Heart right ventricle (tissue), 16 donors: ENCODE measurements around the gene CDC5L. TPM values are rescaled to one million over a fixed set of nuclear protein-coding genes. Genes with fewer than 3 reads are reported as not detected.
"Not testable (repeated sequence)": the region's sequence is repeated elsewhere in the genome, so short reads cannot be mapped to it uniquely, and the experiment has no call there.

ENCODE experiments used
- ATAC-seq, 8 donors: fragments of 200-7000 bp; cut with Tn5 transposase; one replicate each; pipeline ENCODE4 v1.9.1; 2020; ENCODE audit warnings: mild to moderate bottlenecking in 8 of 8, moderate library complexity in 8 of 8, moderate number of reproducible peaks in 1 of 8
- DNase-seq, 2 donors: peaks; one replicate each; pipeline ENCODE4 v3.0.0-alpha.2; 2020
- H3K27ac ChIP-seq, 10 donors: fragments of 200-600 bp; sonication (generic) in 2 of 10; one replicate each; pipeline versions ENCODE4 v1.5.0 to v1.8.0; 2020 to 2022; ENCODE audit warnings: mild to moderate bottlenecking in 3 of 10
- H3K27me3 ChIP-seq, 7 donors: fragments of 200-600 bp; one replicate each; pipeline ENCODE4 v1.8.0; 2021 to 2022; ENCODE audit warnings: mild to moderate bottlenecking in 2 of 7
- H3K36me3 ChIP-seq, 9 donors: fragments of 200-600 bp; sonication (generic) in 1 of 9; one replicate each; pipeline versions ENCODE4 v1.5.0 to v1.8.0; 2020 to 2022; ENCODE audit warnings: mild to moderate bottlenecking in 2 of 9
- H3K4me1 ChIP-seq, 9 donors: fragments of 200-600 bp; sonication (generic) in 1 of 9; one replicate each; pipeline versions ENCODE4 v1.5.0 to v1.8.0; 2020 to 2022; ENCODE audit warnings: mild to moderate bottlenecking in 4 of 9
- H3K4me3 ChIP-seq, 10 donors: fragments of 200-600 bp; sonication (generic) in 2 of 10; one replicate each; pipeline versions ENCODE4 v1.5.0 to v1.8.0; 2020 to 2022; ENCODE audit warnings: mild to moderate bottlenecking in 7 of 10, moderate library complexity in 2 of 10
- H3K9me3 ChIP-seq, 11 donors: fragments of 200-600 bp in 10 of 11; sonication (generic) in 2 of 11; one replicate each; pipeline versions ENCODE4 v1.5.0 to v1.8.0; 2013 to 2022; ENCODE audit warnings: mild to moderate bottlenecking in 2 of 11, control low read depth in 1 of 11, moderate library complexity in 1 of 11
- WGBS, 2 donors: extraction: QIAGEN DNeasy Blood & Tissue Kit; methylation state at CpG; one replicate each; pipeline ENCODE4 v1.1.7; 2013; ENCODE audit warnings: inconsistent platforms in 1 of 2; 5-methylcytosine and 5-hydroxymethylcytosine counted together
- intact Hi-C, 10 donors: fragments of 100-400 bp; cut with DNase I; formaldehyde crosslinking; loops; one replicate each; pipeline versions ENCODE4 v1.11.1 to v1.14.2; 2022
- polyA plus RNA-seq, 2 donors: library from polyadenylated mRNA; stranded (reverse); fragments of 200-250 nt; gene quantifications; one replicate each; pipeline ENCODE4 v1.2.3, GENCODE V29; 2013
- total RNA-seq, 10 donors: library from RNA; stranded (reverse); fragmentation: NEBNext Ultra II Directional in 3 of 10; extraction: Animal tissue kit (Norgen Biotek cat#: 25700) in 3 of 10; gene quantifications; one replicate each; pipeline versions ENCODE4 v1.2.1 to v1.2.4, GENCODE V29; 2021 to 2023
- TF ChIP-seq, protein P1 (sequence below), 9 donors: fragments of 200-600 bp; sonication (generic) in 2 of 9; IDR thresholded peaks; one replicate each; pipeline versions ENCODE4 v1.5.0 to v1.8.0; 2021 to 2022; ENCODE audit warnings: antibody characterized with exemption in 9 of 9, mild to moderate bottlenecking in 5 of 9, moderate library complexity in 1 of 9
- donor health status: Arrhythmogenic right ventricular cardiomyopathy.
- donor health status: ischemic (EF 13 %, LVEDD 7.1; RV severe dilation, severe dysfunction).
- donor health status: healthy with polysubstance abuse.
- donor health status: DM: no; HTN: yes; CAD: no.
- donor health status: DM: no; HTN: no; CAD: no.
- donor health status: ischemic (EF 25% LVEDD 6.9; RV normal size, moderate dysfunction).
- donor health status: ischemic (EF 25% LVEDD 5.7; RV mildly dilated, moderate dysfunction).
- donor health status: healthy.
- donor health status: DM: yes; HTN: yes; CAD: no.
- donor health status: Ischemic cardiomyopathy.
- donor health status: ischemic (EF 35%, LVEDD 5.7; RV mildly dilated, moderate dysfunction).
- donor health status: nonischemic (EF 11% LVEDD 7.7; RV severe dilation, severe dysfunction).
- donor health status: DM: yes; HTN: yes; CAD: no.
- donor health status: PGD.
- donor health status: ischemic (EF 29% LVEDD 5.4; RV normal size, mild dysfunction).
- donor health status: nonischemic (EF 23%, LVEDD 6.1; RV moderate dilation, normal function).

The CDC5L gene
- total and polyA plus RNA-seq, 12 donors: 5.4 to 26.5 (median 20.5) TPM

DNA sequence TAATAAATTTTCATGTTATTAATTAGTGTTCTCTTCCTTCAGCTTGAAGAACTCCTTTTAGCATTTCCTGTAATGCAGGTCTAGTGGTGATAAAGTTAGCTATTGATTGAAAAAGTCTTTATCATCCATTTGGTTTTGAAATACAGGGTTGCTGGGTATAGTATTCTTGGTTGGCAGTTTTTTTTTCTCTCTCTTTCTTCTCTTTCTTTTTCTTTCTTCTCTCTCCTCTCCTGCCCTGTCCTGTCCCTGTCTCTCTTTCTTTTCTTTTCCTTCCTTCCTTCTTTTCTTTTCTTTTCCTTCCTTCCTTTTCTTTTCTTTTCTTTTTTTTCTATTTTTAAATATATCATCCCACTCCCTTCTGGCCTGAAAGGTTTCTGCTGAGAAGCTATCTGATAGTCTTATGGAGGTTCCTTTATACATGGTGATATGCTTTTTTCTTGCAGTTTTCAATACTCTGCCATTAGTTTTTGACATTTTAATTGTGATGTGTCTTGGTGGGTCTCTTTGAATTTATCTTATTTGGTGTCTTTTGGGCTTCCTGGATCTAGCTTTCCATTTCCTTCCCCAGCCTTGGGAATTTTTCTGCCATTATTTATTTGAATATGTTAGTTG lies 55.4 kb downstream of the CDC5L start:
- TF ChIP-seq, protein P1, sequence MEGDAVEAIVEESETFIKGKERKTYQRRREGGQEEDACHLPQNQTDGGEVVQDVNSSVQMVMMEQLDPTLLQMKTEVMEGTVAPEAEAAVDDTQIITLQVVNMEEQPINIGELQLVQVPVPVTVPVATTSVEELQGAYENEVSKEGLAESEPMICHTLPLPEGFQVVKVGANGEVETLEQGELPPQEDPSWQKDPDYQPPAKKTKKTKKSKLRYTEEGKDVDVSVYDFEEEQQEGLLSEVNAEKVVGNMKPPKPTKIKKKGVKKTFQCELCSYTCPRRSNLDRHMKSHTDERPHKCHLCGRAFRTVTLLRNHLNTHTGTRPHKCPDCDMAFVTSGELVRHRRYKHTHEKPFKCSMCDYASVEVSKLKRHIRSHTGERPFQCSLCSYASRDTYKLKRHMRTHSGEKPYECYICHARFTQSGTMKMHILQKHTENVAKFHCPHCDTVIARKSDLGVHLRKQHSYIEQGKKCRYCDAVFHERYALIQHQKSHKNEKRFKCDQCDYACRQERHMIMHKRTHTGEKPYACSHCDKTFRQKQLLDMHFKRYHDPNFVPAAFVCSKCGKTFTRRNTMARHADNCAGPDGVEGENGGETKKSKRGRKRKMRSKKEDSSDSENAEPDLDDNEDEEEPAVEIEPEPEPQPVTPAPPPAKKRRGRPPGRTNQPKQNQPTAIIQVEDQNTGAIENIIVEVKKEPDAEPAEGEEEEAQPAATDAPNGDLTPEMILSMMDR (IDR thresholded peaks at IDR 0.05): no peak

GRCh38 chr6:44444853-44445252 lies 57.3 kb downstream of the CDC5L start:
- no peak overlapping the region for H3K27ac ChIP-seq
- no peak for ATAC-seq
- DNase-seq: no peak
- peaks cover 0 to 14% (median under 1%) of the 10 kb centered on the region in 9 donors for H3K4me1 ChIP-seq
- TF ChIP-seq, protein P1 (IDR thresholded peaks at IDR 0.05): no peak
- H3K9me3 ChIP-seq: peaks cover 0 to 25% (median 13%) of the 10 kb centered on the region in 11 donors
- intact Hi-C loops: loop anchor here in 1 of 10 donors (10.0 kb wide), 1 partner anchor 280 kb away; no protein-coding TSS in a partner anchor
- H3K27me3 ChIP-seq: no peaks in the 10 kb centered on the region
- 19 to 50% methylated on average over 1 of the region's 1 CpG for WGBS, 2 donors
- peaks cover 0 to 86% (median 28%) of the 10 kb centered on the region in 9 donors for H3K36me3 ChIP-seq
- H3K4me3 ChIP-seq: no peak overlapping the region

More for the DNA sequence above, 55.4 kb downstream of the CDC5L start:
- H3K4me1 ChIP-seq: peaks cover 0 to 24% (median 9%) of the 10 kb centered on the region in 9 donors
- no peaks in the 10 kb centered on the region for H3K27me3 ChIP-seq
- no peak for DNase-seq
- H3K27ac ChIP-seq: no peak overlapping the region
- no peak overlapping the region for H3K4me3 ChIP-seq
- H3K9me3 ChIP-seq: peaks cover 0 to 25% (median 13%) of the 10 kb centered on the region in 11 donors
- H3K36me3 ChIP-seq: peaks cover 0 to 75% (median 24%) of the 10 kb centered on the region in 9 donors
- intact Hi-C loops: loop anchor here in 1 of 10 donors (10.0 kb wide), 1 partner anchor 278 kb away; no protein-coding TSS in a partner anchor
- ATAC-seq: no peak

DNA sequence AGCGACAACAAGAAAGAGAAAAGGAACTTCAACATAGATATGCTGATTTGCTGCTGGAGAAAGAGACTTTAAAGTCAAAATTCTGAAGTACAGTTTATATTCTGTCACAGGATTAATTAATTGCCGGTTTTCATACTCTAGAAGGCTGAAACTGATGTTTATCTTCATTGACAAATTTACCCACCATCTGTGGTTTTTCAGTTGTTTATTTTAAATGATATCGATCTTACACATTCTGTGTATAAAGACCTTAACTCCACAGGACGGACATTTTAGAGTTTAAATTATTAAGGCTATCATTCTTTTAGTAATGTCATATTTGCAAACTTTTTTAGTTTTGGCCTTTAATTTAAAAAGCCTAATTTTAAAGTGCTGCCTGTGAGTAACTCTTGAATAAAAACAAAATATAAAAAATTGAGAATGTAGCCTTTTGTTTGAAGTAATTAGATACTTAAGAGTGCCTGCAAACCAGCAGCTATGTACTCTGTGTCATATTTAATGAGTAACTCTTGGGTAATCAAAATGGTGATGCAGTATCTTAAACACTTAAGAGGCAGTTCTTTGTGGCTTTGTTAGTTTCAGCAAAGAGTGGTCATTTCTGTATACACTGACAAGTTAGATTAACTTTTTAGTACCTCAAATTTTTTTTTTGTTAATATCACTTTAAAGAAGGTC lies 59.3 kb downstream of the CDC5L start:
- Histone ChIP-seq H3K27me3 (no peaks in the 10 kb centered on the region), H3K4me3 (no peak overlapping the region), H3K36me3 (peaks cover 0 to 76% (median 20%) of the 10 kb centered on the region in 9 donors), H3K9me3 (peaks cover 0 to 20% (median 13%) of the 10 kb centered on the region in 11 donors), H3K27ac (no peak overlapping the region), H3K4me1 (peaks cover 0 to 18% (median under 1%) of the 10 kb centered on the region in 9 donors)
- intact Hi-C loops: loop anchor here in 1 of 10 donors (10.0 kb wide), 1 partner anchor 282 kb away; no protein-coding TSS in a partner anchor
- WGBS, 2 donors: 95 to 97% methylated on average over 4 of the region's 4 CpGs
- ATAC-seq: no peak
- no peak for DNase-seq
- TF ChIP-seq, protein P1 (IDR thresholded peaks at IDR 0.05): no peak

DNA sequence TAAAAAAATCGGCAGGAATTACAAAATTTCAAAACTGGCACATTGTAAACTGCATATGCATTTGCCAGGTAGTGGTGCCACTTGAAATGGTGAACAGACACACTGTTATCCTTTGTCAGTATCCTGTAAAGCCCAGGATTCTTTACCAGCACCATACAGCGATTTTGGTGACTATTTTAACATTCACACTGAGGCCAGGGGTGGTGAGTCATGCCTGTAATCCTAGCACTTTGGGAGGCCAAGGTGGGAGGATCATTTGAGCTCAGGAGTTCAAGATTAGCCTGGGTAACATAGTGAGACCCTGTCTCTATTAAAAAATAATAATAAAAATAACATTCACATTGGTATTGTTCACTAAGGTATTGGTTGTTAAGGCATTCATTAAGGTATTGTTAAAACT lies 61.7 kb downstream of the CDC5L start:
- peaks cover 0 to 28% (median 12%) of the 10 kb centered on the region in 9 donors for H3K4me1 ChIP-seq
- not testable (repeated sequence) for H3K4me3 ChIP-seq, H3K27me3 ChIP-seq, ATAC-seq, DNase-seq, H3K9me3 ChIP-seq, H3K27ac ChIP-seq
- 90 to 91% methylated on average over 2 of the region's 2 CpGs for WGBS, 2 donors
- peaks cover 0 to 72% (median 15%) of the 10 kb centered on the region in 9 donors for H3K36me3 ChIP-seq
- intact Hi-C loops: loop anchor here in 1 of 10 donors (10.0 kb wide), 1 partner anchor 284 kb away; no protein-coding TSS in a partner anchor
